HK-2 (cell line): Measurements from ENCODE around the gene IL5.
"Not testable (repeated sequence)": the region's sequence is repeated elsewhere in the genome, so short reads cannot be mapped to it uniquely, and the experiment has no call there.

Experiments
- DNase-seq: peaks from one replicate; pipeline ENCODE4 v3.0.0-alpha.2; 2018; ENCODE audit not compliant: unreplicated experiment

The IL5 gene

DNA sequence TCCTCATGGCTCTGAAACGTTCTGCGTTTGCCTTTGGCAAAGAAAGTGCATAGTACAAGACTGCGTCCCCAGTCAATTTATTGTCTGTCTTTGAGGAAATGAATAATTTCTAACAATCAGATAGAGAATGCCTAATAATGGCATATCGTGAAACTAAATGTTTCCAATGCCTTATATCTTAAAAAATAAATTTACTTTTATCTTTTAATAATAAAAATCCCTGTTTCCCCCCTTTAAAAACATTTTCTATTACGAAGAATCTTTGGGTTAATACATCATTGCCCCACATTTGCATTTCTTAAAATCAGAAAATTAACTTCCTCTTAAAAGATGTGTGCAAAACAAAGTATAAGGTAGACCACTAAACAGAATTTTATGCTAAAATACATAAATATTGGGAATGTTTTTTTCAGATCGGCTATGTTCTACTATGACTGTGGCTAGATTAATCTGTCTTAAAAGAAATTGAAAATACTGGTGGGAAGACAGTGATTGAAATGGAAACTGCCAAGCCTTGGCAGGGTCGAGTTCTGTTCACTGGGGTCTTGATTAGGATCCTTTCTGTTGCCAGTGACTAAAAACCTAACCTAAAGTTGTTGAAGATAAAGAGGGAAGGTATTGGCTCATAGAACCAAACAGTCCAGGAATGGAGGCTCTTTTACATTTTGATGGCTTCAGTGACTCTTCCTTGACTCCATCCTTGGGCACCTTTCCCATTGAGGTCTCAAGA lies at the start of gene IL5:
IL5 (minus strand) TSS at position 51 of the 730 bp plus-strand sequence; CDS start at position 7, 44 bp downstream.
- no peak for DNase-seq

DNA sequence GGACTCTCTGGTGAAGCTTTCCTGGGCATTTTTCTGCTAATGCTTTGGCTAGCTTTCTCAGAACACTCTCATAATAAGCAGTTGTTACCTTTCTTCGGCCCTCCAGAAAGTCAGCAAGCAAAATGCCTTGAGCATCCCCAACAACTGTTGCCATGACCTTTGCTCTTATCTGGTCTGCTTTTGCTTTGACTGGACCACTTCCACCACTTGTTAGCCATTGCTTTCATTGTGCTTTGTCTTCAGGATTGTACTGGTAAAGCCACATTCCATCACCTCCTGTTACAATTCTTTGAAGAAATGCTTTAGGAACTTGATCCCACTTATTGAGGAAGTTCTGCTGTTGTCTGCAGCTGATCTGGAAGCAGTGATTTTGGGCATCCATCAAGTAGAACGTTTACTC lies 49.2 kb upstream of the IL5 start:
- DNase-seq, result no peak

DNA sequence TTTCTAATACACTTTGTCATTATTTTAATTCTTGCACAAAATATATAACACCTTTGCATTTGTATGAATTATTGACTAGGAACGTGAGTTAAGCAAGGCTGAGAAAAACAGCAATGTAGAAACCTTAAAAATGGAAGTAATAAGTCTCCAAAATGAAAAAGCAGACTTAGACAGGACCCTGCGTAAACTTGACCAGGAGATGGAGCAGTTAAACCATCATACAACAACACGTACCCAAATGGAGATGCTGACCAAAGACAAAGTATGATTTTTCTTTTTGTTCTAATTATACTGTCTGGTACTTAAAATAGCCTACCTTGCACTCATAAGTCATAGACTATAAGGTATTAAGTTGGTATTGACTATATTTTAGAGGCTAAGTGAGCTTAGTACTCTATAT lies 47.8 kb upstream of the IL5 start:
- no peak for DNase-seq

DNA sequence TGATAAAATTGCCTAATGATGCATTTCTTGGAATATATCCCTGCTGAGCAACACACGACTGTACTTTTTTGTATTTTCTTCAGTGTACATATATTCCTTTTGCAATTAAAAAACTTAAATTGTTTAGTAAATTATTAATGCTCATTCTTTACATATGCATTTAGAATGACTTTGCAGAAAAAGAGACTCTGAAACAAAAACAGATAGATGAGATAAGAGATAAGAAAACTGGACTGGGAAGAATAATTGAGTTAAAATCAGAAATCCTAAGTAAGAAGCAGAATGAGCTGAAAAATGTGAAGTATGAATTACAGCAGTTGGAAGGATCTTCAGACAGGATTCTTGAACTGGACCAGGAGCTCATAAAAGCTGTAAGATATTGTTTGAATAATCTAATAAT lies 46.1 kb upstream of the IL5 start:
- DNase-seq, result no peak

GRCh38 chr5:132586063-132586462 lies 42.7 kb upstream of the IL5 start:
- no peak for DNase-seq

DNA sequence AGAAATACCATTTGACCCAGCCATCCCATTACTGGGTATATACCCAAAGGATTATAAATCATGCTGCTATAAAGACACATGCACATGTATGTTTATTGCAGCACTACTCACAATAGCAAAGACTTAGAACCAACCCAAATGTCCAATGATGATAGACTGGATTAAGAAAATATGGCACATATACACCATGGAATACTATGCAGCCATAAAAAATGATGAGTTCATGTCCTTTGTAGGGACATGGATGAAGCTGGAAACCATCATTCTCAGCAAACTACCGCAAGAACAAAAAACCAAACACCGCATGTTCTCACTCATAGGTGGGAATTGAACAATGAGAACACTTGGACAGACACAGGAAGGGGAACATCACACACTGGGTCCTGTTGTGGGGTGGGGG lies 41.2 kb upstream of the IL5 start:
- not testable (repeated sequence) for DNase-seq

DNA sequence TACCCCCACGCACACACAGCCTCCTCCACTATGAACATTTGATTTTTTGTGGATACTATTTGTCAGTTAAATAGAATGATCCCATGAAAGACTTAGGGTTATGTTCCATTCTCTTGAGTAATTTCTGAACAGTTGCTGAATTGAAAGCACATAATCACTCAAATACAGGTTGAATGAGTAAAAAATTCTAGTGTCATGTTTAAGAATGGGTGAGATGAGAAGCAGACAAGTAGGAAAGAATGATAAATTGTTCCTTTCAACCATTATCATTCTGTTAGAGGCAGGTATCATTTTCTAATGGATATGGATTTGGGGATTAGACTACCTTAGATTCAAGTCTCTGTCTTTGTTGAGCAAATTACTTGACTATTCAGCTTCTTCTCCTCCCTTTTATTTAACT lies 32.8 kb upstream of the IL5 start:
- no peak for DNase-seq

- no peak for DNase-seq
These were observed 23.3 kb upstream of the IL5 start for GRCh38 chr5:132566657-132567056.

GRCh38 chr5:132564555-132564954 lies 21.2 kb upstream of the IL5 start:
- DNase-seq, result not testable (repeated sequence)

DNA sequence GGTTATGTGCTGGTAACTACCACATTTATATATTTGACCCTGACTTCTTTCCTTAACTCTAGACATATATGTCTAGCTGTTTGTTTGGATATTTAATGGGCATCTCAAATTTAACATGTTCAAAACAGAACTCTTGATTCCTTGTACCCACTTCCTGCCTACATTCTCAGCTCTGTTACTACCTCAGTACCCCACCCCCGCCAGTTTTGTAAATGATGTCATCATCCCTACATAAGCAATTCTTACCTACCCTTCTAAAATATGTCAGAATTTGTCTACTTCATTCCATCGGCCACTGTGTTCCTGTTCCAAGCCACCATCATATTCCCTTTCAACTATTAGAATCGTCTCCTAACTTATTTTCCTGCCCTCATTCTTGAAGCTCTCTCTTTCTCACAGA lies 18.3 kb upstream of the IL5 start:
- peak; percentile 3 for DNase-seq

DNA sequence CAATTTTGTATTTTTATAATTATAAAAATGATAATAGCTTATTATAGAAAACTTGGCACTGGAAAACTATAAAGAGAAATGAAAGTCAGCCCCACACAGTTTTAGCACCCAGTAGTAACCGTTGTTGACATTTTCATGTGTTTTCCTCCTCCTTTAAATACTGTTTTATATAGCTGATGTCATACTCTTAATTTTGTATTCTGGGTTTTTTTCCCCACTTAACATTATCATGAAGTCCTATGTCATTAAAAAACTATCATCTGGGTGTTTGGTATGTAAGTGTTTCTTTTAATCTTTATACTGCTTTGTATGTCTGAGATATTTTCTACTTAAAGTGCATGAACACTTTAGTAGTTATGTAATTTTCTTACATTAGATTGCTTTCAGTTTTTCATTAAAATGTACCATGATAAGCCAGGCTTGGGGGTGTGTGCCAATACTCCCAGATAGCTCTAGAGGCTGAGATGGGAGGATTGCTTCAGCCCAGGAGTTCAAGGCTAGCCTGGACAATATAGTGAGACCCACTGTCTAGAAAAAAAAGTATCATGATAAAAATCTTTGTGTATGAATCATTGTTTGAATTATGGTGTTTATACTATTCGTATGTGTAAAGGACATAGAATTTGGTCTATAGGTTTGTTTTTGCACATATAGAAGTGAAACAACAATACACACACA lies 16.2 kb upstream of the IL5 start:
- DNase-seq, result no peak

- peak; percentile 30 for DNase-seq
These were observed 14.3 kb upstream of the IL5 start for GRCh38 chr5:132557478-132558172.

GRCh38 chr5:132556763-132557477 lies 13.6 kb upstream of the IL5 start, which contains the start of gene RAD50:
Gene RAD50, plus strand, starts transcription at chr5:132556977. Its CDS starts 348 bp downstream, at chr5:132557325.
- DNase-seq, result peak; percentile 85

DNA sequence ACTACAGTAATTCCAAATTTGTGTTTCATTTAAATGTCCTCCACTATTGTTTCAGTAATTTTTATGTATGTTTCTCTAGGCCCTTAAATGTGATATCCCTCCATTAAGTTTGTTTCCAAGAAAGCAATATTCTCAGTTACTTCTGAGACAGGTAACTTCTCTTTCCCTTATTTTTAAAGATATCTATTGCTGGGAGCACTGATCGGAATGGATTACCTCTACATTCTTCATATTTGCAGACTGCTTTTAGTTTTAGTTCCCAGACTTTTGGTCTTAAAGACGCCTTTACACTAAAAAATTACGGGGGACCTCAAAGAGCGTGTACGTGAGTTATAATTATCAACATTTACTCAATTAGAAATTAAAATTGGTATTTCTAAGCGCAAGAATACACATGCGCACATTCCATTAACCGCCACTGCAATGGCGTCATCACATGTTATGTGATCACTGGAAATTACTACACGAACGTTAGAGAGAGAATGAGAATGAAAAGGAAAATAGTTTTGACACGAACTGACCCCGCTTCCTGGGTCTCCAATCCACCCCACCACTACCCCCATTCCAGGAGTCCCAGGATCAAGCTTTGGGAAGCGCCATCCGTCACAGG lies 12.9 kb upstream of the IL5 start:
- no peak for DNase-seq

DNA sequence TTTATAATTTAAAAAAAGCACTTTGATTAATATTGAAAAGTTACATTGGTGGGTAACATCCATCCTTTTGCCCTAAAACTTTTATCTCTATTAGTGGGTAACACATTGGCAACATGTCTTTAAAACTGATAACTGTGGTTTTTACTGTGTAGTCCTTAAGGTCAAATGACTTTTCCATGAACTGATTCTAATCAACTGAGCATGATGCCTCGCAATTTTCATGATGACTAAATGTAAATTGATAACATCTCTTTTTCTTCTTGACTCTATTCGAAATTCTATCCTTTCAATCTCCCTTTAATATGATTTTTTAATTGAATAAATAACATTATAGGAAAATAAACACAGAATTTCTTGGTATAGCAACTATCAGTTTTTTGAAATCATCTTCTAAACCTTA lies 6.3 kb upstream of the IL5 start:
- no peak for DNase-seq

- DNase-seq, result not testable (repeated sequence)
These were observed 5.5 kb upstream of the IL5 start for GRCh38 chr5:132548834-132549233.

DNA sequence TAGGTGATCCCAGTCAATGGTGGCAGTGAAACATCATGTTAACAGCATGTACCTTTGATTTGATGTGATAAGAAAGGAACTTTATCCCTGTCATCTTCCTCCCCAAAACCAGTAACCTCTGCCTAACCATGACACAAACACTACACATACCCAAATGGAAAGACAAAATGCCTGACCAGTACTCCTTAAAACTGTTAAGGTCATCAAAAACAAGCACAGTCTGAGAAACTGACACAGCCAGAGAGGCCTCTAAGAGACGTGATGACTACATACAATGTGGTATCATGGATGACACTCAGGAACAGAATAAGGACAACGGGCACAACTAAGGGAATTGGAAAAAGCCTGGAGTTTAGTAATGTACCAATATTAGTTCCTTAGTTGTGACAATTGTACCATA lies 3.9 kb upstream of the IL5 start:
- no peak for DNase-seq

DNA sequence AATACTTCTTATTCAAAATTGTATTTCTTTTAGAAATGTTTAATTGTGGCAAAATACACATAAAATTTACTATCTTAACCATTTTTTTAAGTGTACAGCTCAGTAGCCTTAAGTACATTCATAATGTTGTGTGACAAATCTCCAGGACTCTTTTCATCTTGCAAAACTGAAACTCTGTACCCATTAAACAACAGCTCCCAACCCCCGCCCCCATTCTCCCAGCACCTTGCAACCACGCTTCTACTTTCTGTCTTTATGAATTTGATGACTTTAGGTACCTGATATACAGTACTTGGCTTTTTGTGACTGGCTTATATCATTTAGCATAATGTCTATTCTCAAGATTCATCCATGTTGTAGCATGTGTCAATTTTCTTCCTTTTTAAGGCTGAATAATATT lies 2.8 kb upstream of the IL5 start:
- no peak for DNase-seq

- no peak for DNase-seq
These were observed 2.6 kb downstream of the IL5 start for GRCh38 chr5:132540764-132541163.

DNA sequence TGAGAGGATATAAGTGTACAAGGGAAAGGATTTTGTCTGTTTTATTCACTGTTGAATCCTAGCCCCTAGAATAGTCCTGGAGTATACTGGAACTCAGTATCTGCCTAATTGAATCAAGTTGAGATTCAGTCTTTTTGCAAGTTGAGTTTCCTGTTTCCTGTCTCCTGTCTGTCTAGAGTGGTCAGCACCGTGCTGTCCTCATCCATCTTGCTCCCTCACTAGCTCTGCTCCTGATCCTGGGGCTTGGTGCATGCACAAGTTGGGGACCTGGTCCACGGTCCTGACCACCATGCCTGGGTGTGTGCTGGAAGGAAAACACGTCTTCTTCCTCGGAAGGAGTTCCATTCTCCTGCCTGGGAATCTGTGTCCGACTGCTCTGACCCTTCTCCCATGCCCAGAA lies 3.2 kb downstream of the IL5 start:
- DNase-seq, result no peak

GRCh38 chr5:132539716-132540115 lies 3.6 kb downstream of the IL5 start:
- no peak for DNase-seq

DNA sequence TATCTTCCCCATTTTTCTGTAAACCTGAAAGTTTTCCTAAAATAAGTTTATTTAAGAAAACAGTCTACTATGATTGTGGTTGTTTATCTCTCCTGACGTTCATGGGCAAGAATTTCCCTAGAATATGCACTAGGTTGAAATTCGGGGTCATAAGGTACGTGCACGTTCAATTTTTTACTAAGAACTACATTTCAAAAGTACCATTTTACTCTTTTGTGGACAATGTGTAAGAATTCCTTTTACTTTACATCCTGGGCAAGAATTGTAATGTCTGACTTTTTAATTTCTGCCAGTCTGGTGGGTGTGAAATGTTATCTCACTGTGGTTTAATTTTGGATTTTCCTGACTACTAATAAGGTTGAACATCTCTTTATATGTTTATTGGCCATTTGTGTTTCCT lies 12.4 kb downstream of the IL5 start:
- DNase-seq, result no peak
